ENCODE measurements around the gene TBC1D12.
A peak's percentile ranks its signal among the peaks of the same experiment; 100 is the strongest.

TBC1D12 gene

GRCh38 chr10:94402204-94402842 lies at the start of gene TBC1D12:
Gene TBC1D12 (plus strand): TSS chr10:94402541. CDS start chr10:94402614, 73 bp downstream.
- Histone ChIP-seq H3K4me3 (replicated peaks; ENCODE audit: low read depth, low read length) (peak within 1 kb of the TSS; percentile 79), H3K36me3 (ENCODE audit: control insufficient read depth, insufficient read depth, low read length) (no peaks in the 10 kb centered on the region), H3K27me3 (replicated peaks; ENCODE audit: control insufficient read depth, insufficient read depth, low read length) (no peaks in the 10 kb centered on the region)
- peak; percentile 94 for DNase-seq (ENCODE audit: extremely low read depth, insufficient read length)
- peak; percentile 7 for TF ChIP-seq CTCF (IDR thresholded peaks at IDR 0.05; ENCODE audit: insufficient read depth, low read length, poor library complexity, severe bottlenecking)

- peaks cover 5% of the 10 kb centered on the region for H3K36me3 ChIP-seq (ENCODE audit: control insufficient read depth, insufficient read depth, low read length)
- H3K27me3 ChIP-seq (replicated peaks; ENCODE audit: control insufficient read depth, insufficient read depth, low read length) = no peaks in the 10 kb centered on the region
- no peak overlapping the region for H3K4me3 ChIP-seq (replicated peaks; ENCODE audit: low read depth, low read length)
- DNase-seq (ENCODE audit: extremely low read depth, insufficient read length) = no peak
- TF ChIP-seq CTCF (IDR thresholded peaks at IDR 0.05; ENCODE audit: insufficient read depth, low read length, poor library complexity, severe bottlenecking) = no peak
Measured at GRCh38 chr10:94353336-94353735, 49.0 kb upstream of the TBC1D12 start.

- no peak for DNase-seq (ENCODE audit: extremely low read depth, insufficient read length)
- peaks cover 5% of the 10 kb centered on the region for H3K36me3 ChIP-seq (ENCODE audit: control insufficient read depth, insufficient read depth, low read length)
- no peak for TF ChIP-seq CTCF (IDR thresholded peaks at IDR 0.05; ENCODE audit: insufficient read depth, low read length, poor library complexity, severe bottlenecking)
- no peak overlapping the region for H3K4me3 ChIP-seq (replicated peaks; ENCODE audit: low read depth, low read length)
- no peaks in the 10 kb centered on the region for H3K27me3 ChIP-seq (replicated peaks; ENCODE audit: control insufficient read depth, insufficient read depth, low read length)
Measured at GRCh38 chr10:94355841-94356240, 46.5 kb upstream of the TBC1D12 start.

- Histone ChIP-seq H3K36me3 (ENCODE audit: control insufficient read depth, insufficient read depth, low read length) (peaks cover 3% of the 10 kb centered on the region; the same call in 1 of the 2 replicates), H3K27me3 (replicated peaks; ENCODE audit: control insufficient read depth, insufficient read depth, low read length) (no peaks in the 10 kb centered on the region), H3K4me3 (replicated peaks; ENCODE audit: low read depth, low read length) (no peak overlapping the region)
- DNase-seq (ENCODE audit: extremely low read depth, insufficient read length) = no peak
- TF ChIP-seq CTCF (IDR thresholded peaks at IDR 0.05; ENCODE audit: insufficient read depth, low read length, poor library complexity, severe bottlenecking) = no peak
Measured at GRCh38 chr10:94357193-94357592, 45.1 kb upstream of the TBC1D12 start.

GRCh38 chr10:94358480-94358879 lies 43.9 kb upstream of the TBC1D12 start:
- no peak for TF ChIP-seq CTCF (IDR thresholded peaks at IDR 0.05; ENCODE audit: insufficient read depth, low read length, poor library complexity, severe bottlenecking)
- H3K27me3 ChIP-seq (replicated peaks; ENCODE audit: control insufficient read depth, insufficient read depth, low read length) = no peaks in the 10 kb centered on the region
- no peak overlapping the region for H3K4me3 ChIP-seq (replicated peaks; ENCODE audit: low read depth, low read length)
- H3K36me3 ChIP-seq (ENCODE audit: control insufficient read depth, insufficient read depth, low read length) = peaks cover 1% of the 10 kb centered on the region; the same call in 1 of the 2 replicates
- no peak for DNase-seq (ENCODE audit: extremely low read depth, insufficient read length)
